Measurements from ENCODE around the gene HNRNPA1.

DNA sequence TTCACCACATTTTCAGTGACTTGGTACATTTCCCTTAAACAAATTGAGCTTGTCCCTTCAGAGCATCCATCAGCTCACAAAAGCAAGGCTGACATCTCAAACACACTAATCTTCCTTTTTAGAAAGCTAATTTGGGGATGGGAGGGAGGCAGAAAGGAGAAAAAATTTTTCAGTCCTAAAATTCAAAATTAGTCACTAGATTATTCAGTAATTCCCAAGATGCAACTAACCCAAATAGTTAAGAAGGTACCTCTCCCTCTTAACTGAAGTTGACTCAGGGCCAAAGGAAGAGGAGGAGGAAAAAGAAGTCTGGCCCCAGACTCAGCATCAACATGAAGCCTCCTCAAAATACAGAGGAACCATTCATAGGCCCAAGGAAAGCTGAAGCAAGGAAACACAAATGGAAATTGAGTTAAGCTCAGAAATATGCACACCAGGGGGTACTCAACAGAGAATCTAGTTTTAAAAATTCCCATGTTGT is 22.3 kb upstream of the HNRNPA1 start:
- no peak for TF ChIP-seq EZH2 (IDR thresholded peaks at IDR 0.05; ENCODE audit: borderline replicate concordance, low read depth, low read length, severe bottlenecking)
- TF ChIP-seq CTCF (IDR thresholded peaks at IDR 0.05; ENCODE audit: borderline replicate concordance, extremely low read depth, low read length, poor library complexity, severe bottlenecking), result no peak
